ENCODE measurements around the gene GNG13.
"Not testable (repeated sequence)": the region's sequence is repeated elsewhere in the genome, so short reads cannot be mapped to it uniquely, and the experiment has no call there.

Gene GNG13

GRCh38 chr16:776298-776697 lies 24.2 kb downstream of the GNG13 start:
- DNase-seq, result not testable (repeated sequence)

DNA sequence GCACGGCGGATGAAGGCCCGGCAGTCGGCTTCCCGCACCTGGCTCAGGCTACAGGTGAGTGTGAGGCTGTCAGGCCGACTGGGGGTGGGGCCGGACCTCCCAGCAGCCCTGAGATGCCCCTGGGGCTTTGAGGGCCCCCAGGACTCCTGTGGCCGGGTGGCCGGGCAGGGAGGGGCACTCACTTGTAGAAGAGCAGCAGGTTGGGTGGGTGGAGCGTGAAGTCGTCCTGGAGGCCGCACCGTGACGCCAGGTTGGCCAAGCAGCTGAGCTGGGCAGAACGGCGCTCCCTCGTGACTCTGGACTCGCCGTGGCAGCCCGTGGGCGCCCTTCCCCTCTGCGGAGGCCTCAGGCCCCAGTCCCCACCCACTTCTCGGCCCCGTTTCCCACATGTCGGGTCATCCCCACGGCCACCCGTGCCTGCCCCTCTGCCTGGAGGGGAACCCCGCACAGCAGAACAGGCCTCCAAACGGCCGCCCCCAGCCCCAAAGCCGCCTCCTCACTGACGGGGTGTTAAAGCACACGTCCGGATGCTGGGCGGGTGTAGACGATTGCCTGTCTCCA lies 25.2 kb downstream of the GNG13 start:
- no peak for DNase-seq

DNA sequence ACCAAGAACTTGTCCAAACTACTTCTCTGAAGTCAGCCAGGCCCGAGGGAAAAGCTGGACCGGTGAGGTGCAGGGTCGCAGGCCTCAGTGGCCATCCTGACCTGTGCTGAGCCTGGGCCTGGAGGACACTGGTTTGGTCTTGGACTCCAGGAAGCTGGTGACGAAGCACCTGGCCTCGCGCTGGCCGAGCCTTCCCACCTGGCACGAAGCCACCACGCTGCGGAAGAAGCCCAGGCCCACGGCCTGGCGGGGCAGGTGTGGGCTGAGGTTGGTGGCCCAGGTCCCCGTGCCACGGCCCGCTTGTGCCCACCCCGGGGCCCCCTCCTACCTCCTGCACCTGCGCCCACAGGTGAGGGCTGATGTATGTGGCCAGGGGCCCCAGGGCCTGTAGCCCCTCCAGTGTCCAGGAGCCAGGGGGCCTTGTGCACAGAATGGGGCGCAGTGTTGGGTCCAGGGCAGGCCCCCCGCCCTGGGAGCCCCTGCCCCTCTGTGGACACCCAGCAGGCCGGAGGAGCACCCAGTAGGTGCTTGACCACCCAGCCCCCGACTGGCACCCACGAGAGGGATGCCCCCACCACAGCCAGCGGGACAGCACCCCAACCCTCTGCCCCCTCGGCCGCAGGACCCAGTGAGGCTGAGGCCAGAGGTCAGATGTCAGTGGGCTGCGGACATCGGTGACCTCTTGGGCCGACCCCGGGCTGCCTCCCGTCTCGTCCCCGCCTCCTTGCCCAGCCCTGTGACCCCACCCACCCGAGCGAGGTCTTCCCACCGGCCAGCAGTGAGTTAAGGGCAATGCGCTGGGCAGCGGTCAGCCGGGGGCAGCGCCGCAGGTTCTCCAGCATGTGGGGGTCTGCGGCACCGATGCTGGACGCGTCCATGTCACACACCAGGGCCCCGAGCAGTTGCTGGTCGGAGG lies 26.2 kb downstream of the GNG13 start:
- DNase-seq, result no peak

- DNase-seq, result no peak
Measured at GRCh38 chr16:772959-773358, 27.6 kb downstream of the GNG13 start.

GRCh38 chr16:770411-770810 lies 30.1 kb downstream of the GNG13 start:
- DNase-seq, result no peak

DNA sequence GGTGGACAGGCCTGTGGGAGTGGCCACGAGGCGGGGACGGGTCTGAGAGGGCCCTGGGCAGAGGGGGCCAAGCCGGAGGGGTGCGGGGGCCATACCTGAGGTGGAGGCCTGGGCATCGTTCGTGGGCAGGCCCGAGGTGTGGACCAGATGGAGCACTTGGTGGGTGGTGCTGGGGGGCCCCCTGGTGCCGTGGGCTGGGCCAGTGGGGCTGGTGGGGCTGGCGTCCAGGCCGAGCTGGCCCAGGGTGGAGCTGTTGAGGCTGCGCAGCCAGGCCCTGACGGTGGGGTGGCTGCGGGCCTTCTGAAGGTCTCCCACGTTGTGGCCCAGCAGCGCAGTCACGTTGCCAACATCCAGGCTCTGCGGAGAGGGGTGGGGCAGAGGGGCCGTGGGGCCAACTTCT lies 30.6 kb downstream of the GNG13 start:
- DNase-seq, result no peak

GRCh38 chr16:769184-769784 lies 31.2 kb downstream of the GNG13 start:
- no peak for DNase-seq

- DNase-seq, result no peak
Measured at GRCh38 chr16:768428-768827, 32.1 kb downstream of the GNG13 start.

DNA sequence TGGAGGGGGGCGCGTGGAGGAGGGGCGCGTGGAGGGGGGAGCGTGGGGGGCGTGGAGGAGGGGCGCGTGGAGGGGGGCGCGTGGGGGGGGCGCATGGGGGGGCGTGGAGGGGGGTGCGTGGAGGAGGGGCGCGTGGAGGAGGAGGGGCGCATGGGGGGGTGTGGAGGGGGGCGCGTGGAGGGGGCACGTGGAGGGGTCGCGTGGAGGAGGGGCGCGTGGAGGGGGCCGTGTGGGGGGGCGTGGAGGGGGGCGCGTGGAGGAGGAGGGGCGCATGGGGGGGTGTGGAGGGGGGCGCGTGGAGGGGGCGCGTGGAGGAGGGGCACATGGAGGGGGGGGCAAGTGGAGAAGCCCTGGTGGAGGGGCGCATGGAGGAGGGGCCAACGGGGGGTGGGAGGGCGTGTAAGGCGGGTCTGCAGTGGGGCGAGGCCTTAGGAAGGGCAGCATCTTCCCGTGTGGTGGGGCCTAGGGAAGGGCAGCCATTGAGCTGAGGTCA lies 32.7 kb downstream of the GNG13 start:
- no peak for DNase-seq

- no peak for DNase-seq
Measured at GRCh38 chr16:766820-767640, 33.5 kb downstream of the GNG13 start.

DNA sequence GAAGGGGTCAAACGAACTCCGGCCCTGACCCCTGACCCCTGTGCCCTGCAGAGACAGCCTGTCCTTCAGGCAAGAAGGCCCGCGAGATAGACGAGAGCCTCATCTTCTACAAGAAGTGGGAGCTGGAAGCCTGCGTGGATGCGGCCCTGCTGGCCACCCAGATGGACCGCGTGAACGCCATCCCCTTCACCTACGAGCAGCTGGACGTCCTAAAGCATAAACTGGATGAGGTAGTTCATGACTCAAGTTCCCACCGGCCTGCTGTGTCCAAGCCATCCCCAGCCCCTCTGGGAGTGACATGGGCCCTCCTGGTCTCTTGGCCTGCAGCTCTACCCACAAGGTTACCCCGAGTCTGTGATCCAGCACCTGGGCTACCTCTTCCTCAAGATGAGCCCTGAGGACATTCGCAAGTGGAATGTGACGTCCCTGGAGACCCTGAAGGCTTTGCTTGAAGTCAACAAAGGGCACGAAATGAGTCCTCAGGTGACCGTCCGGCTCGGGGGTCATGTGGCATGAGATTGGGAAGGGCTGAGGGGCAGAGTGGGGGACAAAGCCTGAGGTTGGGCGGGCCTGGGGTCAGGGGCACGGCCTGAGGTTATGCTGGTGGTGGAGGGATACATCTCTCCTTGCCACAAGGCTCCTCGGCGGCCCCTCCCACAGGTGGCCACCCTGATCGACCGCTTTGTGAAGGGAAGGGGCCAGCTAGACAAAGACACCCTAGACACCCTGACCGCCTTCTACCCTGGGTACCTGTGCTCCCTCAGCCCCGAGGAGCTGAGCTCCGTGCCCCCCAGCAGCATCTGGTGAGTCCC lies 34.3 kb downstream of the GNG13 start:
- no peak for DNase-seq

DNA sequence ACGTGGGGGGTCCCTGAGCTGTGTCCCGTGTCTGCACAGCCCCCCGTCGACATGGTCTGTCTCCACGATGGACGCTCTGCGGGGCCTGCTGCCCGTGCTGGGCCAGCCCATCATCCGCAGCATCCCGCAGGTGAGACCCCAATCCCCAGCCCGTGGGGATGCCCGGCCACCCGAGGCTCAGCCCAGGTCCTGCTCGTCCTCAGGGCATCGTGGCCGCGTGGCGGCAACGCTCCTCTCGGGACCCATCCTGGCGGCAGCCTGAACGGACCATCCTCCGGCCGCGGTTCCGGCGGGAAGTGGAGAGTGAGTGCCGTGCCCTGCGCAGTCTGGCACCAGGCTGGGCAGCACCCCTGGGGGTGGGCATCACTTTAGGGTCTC lies 35.1 kb downstream of the GNG13 start:
- no peak for DNase-seq

GRCh38 chr16:764848-765487 lies 35.6 kb downstream of the GNG13 start:
- no peak for DNase-seq

DNA sequence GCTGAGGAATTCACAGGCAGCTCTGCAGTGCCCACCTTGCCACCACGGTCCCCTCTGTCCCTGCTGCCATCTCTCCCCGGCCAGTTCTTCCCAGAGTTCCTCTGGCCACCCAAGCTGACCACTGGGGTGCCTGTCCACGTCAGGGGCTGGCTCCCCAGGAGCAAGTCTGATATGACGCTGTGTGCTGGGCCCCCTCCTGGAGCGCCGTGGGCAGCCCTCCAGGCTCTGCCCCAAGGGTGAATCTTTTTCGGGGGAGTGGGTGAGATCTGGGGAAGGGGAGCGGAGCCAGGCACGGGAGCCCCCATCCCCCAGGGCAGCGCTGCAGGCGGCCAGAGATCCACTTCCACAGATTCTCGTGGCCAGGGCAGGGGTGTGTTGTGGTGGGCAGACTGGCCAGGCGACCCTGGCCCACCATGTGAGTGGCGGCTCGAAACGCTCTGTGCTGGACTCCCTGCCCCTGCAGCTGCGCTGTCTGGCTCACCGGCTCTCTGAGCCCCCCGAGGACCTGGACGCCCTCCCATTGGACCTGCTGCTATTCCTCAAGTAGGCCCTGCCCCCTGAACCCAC lies 36.3 kb downstream of the GNG13 start:
- DNase-seq, result no peak

GRCh38 chr16:763369-764183 lies 37.0 kb downstream of the GNG13 start:
- DNase-seq, result no peak

GRCh38 chr16:762595-763268 lies 37.8 kb downstream of the GNG13 start:
- no peak for DNase-seq

DNA sequence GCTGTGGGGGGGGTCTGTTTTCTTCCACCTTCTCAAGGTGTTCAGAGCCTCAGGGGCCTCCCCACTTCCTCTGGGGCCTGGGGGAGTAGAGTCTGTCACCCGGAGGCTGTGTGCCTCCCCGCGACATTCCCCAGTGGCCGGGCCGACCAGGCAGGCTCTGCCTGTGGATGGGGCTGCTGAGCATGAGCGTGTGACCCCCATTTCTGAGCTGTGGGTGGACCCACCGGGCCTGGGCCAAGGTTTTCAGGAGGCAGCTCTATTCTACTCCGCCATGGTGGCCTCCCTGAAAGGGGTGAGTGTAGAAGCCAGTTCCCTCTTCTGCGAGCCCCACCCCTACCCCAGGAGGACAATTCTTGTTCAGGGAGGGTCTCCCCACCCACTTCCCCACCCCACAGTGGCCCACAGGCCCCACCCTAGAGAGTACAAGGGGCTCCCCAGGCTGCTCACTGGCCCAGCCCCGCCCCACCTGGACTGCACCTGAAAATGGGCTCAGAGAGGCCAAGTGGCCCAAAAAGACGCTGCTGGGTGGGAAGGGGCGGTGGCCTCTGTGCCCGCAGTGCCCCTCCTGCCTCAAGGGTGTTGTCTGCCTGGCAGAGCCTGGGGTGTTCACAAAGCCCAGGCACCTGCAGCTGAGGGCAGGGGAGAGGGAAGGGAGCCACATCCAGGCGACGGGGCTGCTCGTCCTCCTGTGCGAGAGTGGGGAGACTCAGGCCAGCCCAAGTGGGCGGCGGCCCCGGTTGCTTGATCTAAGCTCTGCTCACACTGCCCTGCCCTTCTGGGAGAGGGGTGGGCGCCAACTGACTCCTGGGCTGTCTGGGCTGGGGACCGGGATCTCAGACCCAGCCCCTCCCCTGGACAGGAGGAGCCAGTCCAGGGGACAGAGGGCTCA lies 38.7 kb downstream of the GNG13 start:
- no peak for DNase-seq

DNA sequence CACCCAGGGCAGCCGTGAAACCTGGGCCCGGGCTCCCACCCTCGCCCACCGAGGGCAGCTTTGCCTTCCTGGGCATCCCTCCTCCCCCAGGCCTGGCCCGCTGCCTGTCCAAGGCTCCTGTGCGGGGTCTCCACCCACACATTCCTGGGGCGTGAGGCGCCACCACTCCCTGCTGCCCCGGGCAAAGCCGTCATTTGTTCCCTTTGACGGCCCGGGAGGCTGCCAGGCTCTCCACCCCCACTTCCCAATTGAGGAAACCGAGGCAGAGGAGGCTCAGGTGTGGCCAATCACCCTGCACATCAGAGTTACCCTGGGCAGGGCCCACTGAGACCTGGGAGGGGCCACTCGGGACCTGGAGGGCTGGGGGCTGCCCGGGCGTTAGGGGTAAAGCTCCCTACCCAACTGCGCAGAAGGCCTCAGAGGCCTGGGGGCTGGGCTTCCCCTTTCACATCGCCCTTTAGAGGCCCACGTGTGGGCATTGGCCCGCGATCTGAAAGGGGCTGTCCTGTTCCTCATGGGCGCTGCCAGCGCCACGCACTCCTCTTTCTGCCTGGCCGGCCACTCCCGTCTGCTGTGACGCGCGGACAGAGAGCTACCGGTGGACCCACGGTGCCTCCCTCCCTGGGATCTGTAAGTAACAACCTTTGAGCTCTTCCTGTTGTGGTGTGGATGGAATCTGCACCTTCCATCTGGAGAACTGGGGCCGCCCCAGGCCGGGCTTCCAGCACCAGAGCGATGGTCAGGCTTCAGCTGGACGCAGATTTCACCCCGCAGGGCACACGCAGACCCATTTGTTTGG lies 39.8 kb downstream of the GNG13 start, which contains the start of gene MSLN:
MSLN (plus strand) TSS at position 190 of the 799 bp plus-strand sequence. CDS start 1,947 bp downstream, outside the sequence.
- no peak for DNase-seq
